HG02970 (cell line): Measurements from ENCODE around the gene MICALL2.

Source experiments
- ATAC-seq: cut with Tn5 transposase; IDR thresholded peaks from one replicate; pipeline ENCODE4 v1.9.1; 2021; ENCODE audit warnings: mild to moderate bottlenecking, moderate library complexity, moderate number of reproducible peaks; ENCODE audit not compliant: unreplicated experiment, low FRiP score

Gene MICALL2

DNA sequence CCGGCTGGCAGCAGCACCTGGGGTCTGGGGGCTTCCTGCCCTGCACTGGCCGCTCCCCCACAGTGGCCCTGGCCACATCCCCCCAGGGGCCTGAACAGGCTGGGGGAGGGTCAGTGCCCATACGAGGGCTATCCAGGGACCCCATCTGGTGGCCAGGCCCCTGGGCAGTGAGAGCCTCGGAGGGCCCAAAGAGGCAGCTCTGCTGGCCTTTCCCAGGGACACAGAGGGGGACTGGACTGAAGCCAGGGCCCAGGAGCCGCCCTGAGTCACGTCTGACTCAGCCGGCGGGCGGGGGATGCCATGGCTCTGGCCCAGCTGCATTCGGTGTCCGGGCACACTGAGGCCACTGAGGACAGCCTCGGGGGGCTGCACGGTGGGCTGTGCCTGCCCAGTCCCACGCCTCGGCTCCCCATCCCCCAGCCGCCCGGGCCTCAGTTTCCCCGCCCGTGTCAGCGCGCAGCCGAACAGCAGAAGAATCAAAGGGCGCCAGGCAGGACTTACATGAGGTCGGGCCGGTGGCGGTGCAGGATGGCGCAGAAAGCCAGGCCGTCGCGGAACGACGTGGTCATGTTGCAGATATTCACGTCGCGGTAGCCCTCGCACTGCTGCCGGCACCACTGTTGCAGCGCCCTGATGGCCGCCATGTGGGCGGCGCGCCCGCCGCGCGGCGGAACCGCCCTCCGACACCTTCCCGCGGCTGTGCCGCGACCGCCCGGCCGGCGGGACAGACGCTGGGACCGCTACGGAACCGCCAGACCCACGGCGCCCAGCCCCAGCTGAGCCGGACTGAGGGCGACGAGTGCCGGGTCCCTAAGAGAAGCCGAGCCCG is at the start of gene MICALL2:
MICALL2 (minus strand) TSS at position 788 of the 829 bp plus-strand sequence; CDS start at position 644, 144 bp downstream.
- peak; percentile 8 for ATAC-seq

- ATAC-seq, result no peak
These were observed 49.0 kb upstream of the MICALL2 start for GRCh38 chr7:1508277-1508758.

- ATAC-seq, result no peak
These were observed 46.7 kb upstream of the MICALL2 start for GRCh38 chr7:1505731-1506550.

DNA sequence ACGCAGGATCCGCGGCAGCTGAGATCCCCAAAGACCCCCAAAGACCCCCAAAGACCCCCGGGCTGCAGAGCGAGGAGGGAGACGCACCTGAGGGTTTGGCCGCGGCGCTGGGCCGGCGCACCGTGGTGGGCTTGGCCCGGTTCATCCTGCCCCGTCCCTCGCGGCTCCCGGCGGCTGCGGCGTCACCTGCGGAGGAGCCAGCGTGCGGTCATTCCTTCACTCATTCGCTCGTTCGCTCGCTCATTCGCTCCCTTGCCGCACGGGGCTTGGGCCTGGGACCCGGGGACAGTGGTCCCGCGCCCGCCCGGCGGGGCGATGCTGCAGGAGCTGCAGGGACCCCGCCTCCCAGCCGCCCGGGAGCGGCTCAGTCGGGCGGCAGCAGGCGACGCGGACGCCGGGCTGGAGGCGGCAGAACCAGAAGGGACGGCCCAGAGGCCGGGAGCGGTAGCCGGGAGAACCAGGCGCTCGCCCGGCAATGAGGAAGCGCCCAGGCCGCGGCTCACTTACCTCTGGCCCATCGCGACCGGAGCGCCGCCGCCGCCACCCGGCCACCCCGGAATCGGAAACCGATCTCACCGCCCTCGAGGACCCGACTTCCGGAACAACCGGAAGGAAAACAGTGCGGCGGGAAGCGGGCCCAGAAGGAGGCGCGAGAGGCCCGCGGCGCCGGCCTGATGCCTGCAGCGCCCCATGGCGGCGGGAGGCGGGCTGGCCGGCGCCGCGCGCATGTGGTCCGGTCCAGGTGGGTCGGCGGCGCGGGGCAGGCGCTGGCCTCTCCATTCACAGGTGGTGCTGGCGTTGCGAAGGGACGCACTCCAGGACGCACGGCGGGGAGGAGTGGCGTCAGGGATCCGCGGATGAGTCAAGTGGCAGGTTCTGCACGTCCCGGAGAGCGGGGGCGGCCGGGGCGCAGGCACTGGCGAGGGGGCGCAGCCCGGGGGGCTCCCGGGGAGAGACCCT is 44.8 kb upstream of the MICALL2 start, which contains the start of gene INTS1:
INTS1 (minus strand) TSS at position 574 of the 960 bp plus-strand sequence; CDS start at position 145, 429 bp downstream.
- ATAC-seq, result peak; percentile 81

DNA sequence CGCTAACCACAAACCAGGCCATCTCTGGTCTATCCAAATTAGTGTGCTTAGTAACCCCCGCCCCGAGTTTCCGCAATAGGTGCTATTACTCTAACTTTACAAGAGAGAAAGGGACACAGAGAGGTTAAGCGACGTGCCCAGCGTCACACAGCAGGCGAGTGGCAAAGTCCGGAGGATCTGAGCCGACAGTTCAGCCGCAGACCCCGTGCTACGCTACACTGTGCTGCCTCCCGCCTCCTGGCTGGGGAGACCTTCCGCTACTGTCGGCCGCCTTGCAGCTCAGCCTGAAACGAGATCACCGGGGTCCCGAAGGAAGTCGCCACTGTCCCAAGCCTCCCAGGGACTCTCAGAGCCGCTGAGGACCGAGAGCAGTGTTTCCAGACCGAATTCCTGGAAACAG is 44.1 kb upstream of the MICALL2 start:
- ATAC-seq, result no peak

- no peak for ATAC-seq
These were observed 43.6 kb upstream of the MICALL2 start for GRCh38 chr7:1502845-1503244.

DNA sequence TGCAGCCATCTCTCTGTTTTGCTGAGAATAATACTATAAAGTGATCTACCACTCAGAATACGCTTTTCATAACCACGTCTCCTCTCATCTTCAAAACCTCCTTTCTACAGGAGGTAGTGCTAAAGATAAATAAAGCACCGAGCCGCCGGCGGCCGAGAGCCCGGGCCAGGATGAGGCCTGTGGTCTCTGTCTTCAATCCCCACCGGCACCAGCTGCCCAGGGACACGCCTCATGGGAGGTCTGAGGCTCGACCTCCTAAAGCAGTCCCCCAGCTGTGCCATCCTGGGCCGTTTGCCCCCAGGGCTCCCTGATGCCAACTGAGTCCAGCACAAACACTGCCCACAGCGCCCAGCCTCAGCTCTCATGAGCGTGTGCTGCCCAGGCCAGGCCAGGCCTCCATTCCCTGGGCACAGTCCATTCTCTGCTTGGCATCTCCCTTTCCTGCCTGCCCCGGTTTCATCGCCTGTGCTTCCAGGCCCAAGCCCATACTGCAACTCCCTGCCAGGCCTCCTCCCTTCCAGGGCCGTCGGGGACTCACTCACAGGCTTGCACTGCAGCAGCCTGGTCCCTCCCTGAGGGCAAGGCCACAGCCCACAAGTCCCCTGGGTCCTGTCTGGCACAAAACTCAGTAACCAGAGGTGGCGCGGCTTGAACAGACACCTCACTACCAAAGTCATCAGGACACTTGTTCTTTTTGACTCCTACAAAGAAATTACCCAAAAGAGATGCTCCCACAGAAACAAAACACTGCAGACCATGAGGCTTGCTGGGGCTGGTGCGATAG is 42.4 kb upstream of the MICALL2 start:
- ATAC-seq, result no peak

DNA sequence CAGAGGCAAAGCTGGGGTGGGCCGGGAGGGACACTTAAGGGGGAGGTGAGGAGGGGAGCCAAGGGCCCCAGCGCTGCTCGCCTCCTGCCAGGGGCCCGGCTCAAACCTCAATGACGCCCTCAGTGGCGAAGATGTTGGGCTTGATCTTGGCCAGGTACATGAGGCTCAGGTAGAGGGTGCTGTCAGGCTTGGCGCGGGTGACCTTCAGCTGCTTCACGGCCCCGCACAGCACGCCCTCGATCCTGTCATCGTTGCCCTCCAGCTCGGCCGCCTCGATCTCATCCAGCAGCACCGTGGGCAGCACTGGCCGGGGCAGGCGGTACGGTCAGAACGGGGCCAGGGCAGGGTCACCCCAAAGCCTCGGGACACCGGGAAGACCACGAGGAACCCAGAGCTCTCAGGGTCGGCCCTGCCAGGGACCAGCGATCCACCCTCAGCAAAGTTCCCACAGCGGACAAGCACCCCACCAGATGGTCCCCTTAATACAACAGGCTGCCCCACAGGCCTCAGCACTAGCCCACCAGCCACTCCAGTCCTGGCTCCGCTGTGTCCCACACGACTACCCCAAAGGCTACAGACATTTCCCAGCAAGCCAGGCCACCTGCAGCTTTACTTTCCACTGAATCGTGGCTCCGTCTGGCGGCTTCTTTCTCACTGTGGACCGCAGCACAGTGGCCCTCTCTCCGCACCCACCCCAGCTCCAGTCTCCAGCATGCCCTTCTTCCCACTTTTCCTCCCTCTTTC is 41.0 kb upstream of the MICALL2 start:
- no peak for ATAC-seq

DNA sequence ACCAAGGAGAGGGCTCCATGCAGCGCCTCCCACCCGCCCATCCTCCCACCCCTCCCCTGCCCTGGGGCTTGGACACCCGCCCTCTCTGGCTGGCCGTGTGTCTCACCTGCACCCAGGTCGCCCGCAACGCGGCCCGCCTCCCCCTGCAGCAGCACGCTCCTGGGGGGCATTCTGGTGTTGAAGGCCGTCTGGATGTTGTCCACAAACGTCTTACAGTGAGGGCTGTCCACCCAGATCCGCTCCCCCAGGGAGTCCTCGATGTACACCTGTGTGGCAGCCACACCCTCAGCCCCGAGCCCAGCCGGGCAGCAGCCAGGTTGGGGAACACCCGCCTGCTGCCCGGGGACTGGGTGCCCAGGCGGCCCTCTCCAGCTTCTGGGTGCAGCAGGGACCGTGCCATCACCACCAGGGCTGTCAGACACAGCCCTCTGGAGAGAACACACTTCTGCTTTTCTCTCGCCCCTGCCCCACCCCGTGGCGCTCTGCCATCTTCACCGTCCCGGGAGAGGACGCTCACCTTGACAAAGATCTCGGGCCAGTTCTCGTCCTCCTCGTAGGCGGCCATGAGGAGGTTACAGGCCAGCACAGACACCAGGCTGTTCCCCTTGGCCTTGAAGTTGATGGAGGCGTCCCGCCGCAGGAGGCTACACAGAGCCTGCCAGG is 40.2 kb upstream of the MICALL2 start:
- no peak for ATAC-seq

GRCh38 chr7:1498370-1499305 is 39.4 kb upstream of the MICALL2 start:
- no peak for ATAC-seq

GRCh38 chr7:1497293-1497927 is 38.1 kb upstream of the MICALL2 start:
- ATAC-seq, result no peak

- no peak for ATAC-seq
These were observed 37.4 kb upstream of the MICALL2 start for GRCh38 chr7:1496531-1497292.

GRCh38 chr7:1495564-1496242 is 36.4 kb upstream of the MICALL2 start:
- no peak for ATAC-seq

- no peak for ATAC-seq
These were observed 35.7 kb upstream of the MICALL2 start for GRCh38 chr7:1494866-1495563.

DNA sequence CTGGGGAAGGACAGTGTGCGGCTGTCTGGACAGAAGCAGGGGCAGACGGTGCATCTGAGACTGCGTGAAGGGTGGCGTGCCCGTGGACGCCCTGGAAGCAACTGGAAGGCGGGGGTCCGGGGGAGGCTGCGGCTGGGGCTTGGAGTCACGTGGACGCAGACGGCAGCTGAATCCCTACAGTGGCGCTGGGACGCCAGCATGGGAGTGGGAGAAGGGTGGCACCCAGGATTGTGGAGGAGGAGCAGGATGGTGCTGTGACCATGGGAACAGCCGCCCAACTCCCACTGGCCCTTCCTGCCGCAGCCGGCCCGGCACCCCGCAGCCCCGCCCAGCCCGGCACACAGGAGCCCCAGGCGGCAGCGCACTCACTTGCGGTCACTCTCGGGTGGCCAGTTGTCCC is 35.2 kb upstream of the MICALL2 start:
- no peak for ATAC-seq
